NCI-H748 (cell line): Measurements from ENCODE around the gene ZNF212.

Source experiments
- DNase-seq: peaks from one replicate; lab custom pipeline; 2025; ENCODE audit not compliant: unreplicated experiment; lab: John Stamatoyannopoulos, UW

ZNF212 gene

GRCh38 chr7:149239345-149240143, at the start of gene ZNF212:
Gene ZNF212 (plus strand): TSS chr7:149239651. CDS start chr7:149239779, 128 bp downstream.
- peak; percentile 91 for DNase-seq

DNA sequence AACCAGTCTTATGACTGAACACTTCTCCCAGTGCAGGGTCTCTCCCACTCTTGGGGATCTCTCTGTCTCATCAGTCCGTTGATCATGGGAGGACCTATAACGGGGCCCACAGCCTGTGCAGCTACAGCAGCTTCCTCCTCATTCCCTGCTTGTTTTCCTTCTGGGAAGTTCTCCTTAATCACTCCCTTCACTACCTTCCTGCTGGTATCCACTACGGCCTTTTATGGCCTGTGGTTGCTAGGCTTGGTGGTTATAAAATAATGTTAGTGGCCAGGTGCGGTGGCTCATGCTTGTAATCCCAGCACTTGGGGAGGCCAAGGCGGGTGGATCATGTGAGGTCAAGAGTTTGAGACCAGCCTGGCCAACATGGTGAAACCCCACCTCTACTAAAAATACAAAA, 47.6 kb upstream of the ZNF212 start:
- DNase-seq, result no peak

- DNase-seq, result peak; percentile 26
Measured at GRCh38 chr7:149194799-149195179, 44.7 kb upstream of the ZNF212 start.

- DNase-seq, result peak; percentile 93
Measured at GRCh38 chr7:149195180-149196150, 44.0 kb upstream of the ZNF212 start, which contains the start of gene ZNF282. Gene ZNF282 (plus strand): TSS chr7:149195546. CDS start chr7:149195590, 44 bp downstream.

- DNase-seq, result no peak
Measured at GRCh38 chr7:149196151-149196704, 43.2 kb upstream of the ZNF212 start.

GRCh38 chr7:149196705-149197171, 42.7 kb upstream of the ZNF212 start:
- DNase-seq, result no peak

DNA sequence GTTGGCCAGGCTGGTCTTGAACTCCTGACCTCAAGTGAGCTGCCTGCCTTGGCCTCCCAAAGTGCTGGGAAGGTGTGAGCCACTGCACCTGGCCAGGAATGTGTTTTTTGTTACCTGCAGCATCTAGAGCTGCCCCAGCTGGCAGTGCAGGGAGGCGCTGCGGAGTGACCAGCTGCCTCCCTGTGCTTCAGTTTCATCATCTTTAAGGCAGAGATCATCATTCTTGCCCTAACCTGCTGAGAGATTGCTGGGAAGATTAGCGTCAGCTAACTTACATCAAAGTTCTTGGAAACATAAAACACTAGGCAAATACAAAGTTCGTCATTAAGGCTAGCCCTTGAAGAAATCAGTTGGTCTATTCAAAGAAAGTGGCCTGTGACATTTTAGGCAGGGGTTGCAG, 41.8 kb upstream of the ZNF212 start:
- DNase-seq, result no peak

- DNase-seq, result no peak
Measured at GRCh38 chr7:149198161-149198816, 41.2 kb upstream of the ZNF212 start.

DNA sequence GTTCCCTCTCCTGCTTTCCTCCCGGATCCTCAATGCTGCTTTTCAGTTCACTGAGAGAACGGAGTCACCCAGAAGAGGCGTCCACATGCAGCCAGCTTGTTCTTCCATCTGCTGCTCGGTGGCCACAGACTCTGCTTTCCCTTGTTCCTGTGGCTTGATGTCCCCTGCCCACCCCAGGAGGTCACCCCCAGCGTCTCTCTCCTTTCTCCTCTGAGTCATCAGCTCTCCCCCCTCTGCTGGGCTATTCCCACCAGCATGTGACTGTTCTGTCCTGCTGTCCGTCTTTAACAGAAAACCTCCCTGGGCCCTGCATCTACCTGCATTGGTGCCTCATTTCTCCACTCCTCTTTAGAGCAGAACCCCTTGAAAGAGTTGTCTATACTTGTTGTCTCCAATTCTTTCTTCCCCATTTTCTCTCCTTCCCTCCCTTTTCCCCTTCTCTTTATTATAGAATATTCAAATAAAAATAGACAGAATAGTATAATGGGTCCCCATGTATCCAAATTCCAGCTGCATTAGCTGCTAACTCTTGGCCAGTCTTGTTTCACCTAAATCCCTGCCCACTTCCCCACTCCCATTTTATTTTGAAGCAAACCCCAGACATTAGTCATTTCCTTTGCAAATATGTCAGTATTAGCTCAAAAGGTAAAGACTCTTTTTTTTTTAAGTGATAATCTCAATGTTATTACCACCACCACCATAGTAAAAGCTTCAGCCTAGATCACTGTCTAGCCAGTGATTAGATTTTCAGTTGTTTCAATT, 40.0 kb upstream of the ZNF212 start:
- DNase-seq, result no peak

GRCh38 chr7:149202831-149203231, 36.6 kb upstream of the ZNF212 start:
- no peak for DNase-seq

GRCh38 chr7:149205690-149206381, 33.6 kb upstream of the ZNF212 start:
- no peak for DNase-seq

DNA sequence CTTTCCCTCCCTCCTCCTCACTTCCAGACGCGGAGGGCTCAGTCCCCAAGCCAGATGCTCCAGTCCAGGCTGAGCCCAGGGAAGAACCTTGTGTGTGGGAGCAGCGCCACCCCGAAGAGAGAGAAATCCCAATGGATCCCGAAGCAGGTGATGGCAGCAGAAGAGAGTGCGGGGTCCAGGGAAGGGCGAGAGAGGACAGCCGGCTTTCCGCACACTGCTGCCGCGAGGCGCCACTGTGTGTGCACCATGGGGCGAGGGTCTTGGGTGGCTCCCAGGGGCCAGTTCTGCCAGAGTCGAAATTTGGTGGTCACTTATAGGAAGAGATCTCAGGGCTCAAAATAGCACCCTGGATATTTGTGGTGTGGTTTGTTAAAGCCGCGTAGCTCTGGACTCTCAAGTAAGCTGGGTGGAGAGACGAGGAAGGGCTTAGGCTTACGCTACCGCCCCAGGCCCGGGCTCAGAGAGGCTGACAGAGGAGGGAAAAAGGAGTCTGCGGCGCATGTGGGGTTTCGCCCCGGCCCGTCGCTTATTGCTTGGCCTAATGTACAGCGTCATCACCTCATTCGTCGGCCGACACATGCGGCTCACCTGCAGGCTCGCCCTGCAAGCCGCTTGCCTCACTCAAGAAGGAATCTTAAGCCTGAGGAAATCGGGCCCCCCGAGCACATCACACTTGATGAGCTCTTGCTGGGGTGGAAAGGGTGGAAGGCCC, 32.0 kb upstream of the ZNF212 start:
- DNase-seq, result no peak

- DNase-seq, result peak; percentile 45
Measured at GRCh38 chr7:149209518-149210269, 29.8 kb upstream of the ZNF212 start.

DNA sequence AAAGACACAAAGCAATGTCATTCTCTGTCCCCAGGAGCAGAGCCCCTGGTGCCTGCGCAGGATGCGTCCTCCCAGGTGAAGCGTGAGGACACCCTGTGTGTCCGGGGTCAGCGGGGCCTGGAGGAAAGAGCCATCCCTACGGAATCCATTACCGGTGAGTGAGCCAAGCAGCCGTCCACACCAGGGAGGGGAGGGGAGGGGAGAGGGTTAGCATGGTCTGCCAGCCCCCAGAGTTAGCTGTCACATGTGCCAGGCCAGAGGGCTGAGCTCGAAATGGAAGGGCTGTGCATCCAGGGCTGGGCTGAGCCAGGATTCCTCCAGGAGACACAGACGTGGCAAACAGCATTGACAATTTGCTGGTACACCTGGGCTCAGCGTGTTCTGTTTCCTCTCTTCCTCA, 28.9 kb upstream of the ZNF212 start:
- DNase-seq, result no peak

DNA sequence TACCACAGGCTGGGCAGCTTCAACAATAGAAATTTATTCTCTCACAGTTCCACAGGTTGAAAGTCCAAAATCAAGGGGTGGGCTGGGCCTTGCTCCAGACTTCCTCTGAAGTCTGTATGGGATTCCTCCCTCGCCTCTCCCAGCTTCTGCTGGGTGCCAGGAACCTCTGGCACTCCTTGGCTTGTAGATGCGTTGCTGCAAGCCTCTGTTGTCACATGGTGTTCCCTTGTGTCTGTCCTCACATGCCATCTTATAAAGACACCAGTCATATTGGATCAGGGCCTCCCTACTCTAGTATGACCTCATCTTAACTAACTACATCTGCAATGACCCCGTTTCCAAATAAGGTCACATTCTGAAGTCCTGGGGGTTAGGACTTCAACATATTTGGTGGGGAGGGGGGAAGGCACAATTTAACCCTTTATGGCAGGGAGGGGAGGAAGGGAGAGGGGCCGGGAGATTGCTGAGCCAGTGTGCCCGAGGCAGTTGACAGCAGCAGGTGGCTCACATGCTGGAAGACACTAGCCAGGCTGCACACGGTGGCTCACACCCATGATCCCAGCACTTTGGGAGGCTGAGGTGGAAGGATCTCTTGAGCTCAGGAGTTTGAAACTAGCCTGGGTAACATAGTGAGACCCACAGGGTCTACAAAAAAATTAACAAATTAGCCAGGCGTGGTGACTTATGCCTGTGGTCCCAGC, 25.3 kb upstream of the ZNF212 start:
- DNase-seq, result no peak

- DNase-seq, result no peak
Measured at GRCh38 chr7:149216402-149216801, 23.0 kb upstream of the ZNF212 start.

DNA sequence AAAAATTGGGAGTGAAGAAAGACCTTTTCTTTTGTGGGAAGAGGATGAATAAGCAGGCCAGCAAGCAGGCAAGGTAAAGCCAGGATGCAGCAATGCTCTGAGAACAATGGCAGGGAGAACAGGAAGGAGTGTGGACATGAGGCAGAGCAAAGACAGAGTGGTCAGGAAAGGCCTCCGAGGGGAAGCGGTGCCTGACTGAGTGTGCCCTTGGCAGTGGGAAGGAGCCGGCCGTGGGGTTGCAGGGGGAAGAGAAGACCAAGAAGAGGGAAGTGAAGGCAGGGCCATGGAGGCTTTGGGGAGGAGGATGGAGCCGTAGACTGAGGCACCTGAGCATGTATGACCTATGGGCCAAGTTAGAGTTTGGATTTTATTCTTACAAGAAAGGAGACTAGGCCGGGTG, 21.9 kb upstream of the ZNF212 start:
- DNase-seq, result no peak
